Sigmoid colon (tissue), 7 donors: Measurements from ENCODE around the gene IMMP2L. TPM values are rescaled to one million over a fixed set of nuclear protein-coding genes. Genes with fewer than 3 reads are reported as not detected.

ENCODE experiments used
- DNase-seq: peaks from one replicate; pipeline ENCODE4 v3.0.0-alpha.2; 2019
- H3K27ac ChIP-seq, 4 donors: fragments of 200-600 bp; sonication (generic); one replicate each; pipeline ENCODE4 v1.5.1; 2016 to 2019; ENCODE audit warnings: mild to moderate bottlenecking in 1 of 4
- H3K27me3 ChIP-seq, 3 donors: fragments of 200-600 bp; sonication (generic); one replicate each; pipeline ENCODE4 v1.5.1; 2019; ENCODE audit warnings: mild to moderate bottlenecking in 1 of 3
- H3K36me3 ChIP-seq, 4 donors: fragments of 200-600 bp; sonication (generic); one replicate each; pipeline ENCODE4 v1.5.1; 2016 to 2019
- H3K4me1 ChIP-seq, 4 donors: fragments of 200-600 bp; sonication (generic); one replicate each; pipeline ENCODE4 v1.5.1; 2017 to 2019
- H3K4me3 ChIP-seq, 4 donors: fragments of 200-600 bp; sonication (generic); one replicate each; pipeline ENCODE4 v1.5.1; 2017 to 2019; ENCODE audit warnings: mild to moderate bottlenecking in 2 of 4, moderate library complexity in 1 of 4
- H3K9me3 ChIP-seq, 4 donors: fragments of 200-600 bp in 3 of 4; sonication (generic) in 3 of 4; one replicate each; pipeline versions ENCODE4 v1.5.1 to v1.6.1; 2013 to 2019
- CTCF ChIP-seq, 4 experiments: fragments of 450-650 bp in 3 of 4; fragments of 200-600 bp in 1 of 4; IDR thresholded peaks; one replicate each; pipeline ENCODE4 v1.5.1; 2016 to 2019; ENCODE audit warnings: antibody characterized with exemption in 4 of 4, mild to moderate bottlenecking in 3 of 4, moderate library complexity in 2 of 4
- EP300 ChIP-seq, 4 donors: sonication (generic); formaldehyde crosslinking; IDR thresholded peaks; one replicate each; pipeline ENCODE4 v1.6.1; 2017; ENCODE audit warnings: antibody characterized with exemption in 4 of 4
- POLR2A ChIP-seq, 2 donors: fragments of 450-650 bp; IDR thresholded peaks; one replicate each; pipeline ENCODE4 v1.6.1; 2016; ENCODE audit warnings: antibody characterized with exemption in 2 of 2, mild to moderate bottlenecking in 2 of 2, moderate library complexity in 2 of 2
- POLR2AphosphoS5 ChIP-seq, 4 donors: sonication (generic); formaldehyde crosslinking; IDR thresholded peaks; one replicate each; pipeline ENCODE4 v1.6.1; 2017; ENCODE audit warnings: antibody characterized with exemption in 4 of 4
- WGBS, 2 donors: extraction: QIAGEN DNeasy Blood & Tissue Kit; methylation state at CpG; one replicate each; pipeline ENCODE4 v1.1.7; 2013; 5-methylcytosine and 5-hydroxymethylcytosine counted together
- intact Hi-C: fragments of 100-400 bp; cut with DNase I; formaldehyde crosslinking; loops from one replicate; pipeline ENCODE4 v1.15.1; 2023
- polyA plus RNA-seq, 3 donors: library from polyadenylated mRNA; stranded (reverse); fragments of 200-250 nt; gene quantifications; one replicate each; pipeline ENCODE4 v1.2.3, GENCODE V29; 2013
- total RNA-seq, 4 donors: library from RNA; depleted of rRNA; stranded (reverse); fragments of >200 nt; gene quantifications; one replicate each; pipeline ENCODE4 v1.1.0, GENCODE V29; 2016
- donor health status: healthy with polysubstance abuse.
- donor health status: Bipolar disorder and iron deficiency.
- donor health status: healthy.

Gene IMMP2L
- total and polyA plus RNA-seq, 7 donors: 2.5 to 57.9 (median 18.5) TPM

DNA sequence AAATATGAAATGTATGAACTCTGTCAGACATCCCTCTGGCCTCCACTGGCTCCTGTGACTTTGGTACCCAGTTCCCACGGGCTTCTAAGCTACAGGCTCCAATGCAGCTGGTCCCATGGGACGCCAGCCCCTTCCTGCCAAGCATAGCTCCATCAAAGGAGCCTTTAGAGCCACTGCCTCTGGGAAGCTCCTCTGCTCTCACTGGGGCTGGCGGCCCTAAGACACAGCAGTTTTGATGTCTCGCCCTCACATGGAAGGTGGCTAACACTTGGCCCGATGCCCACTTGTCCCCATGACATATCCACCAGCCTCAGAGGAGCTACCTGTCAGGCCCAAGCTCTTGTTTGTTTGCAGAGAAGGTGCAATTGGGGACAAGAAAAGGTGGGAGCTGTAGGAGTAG is 925.0 kb downstream of the IMMP2L start:
- 86 to 88% methylated on average over 5 of the region's 5 CpGs for WGBS, 2 donors
- TF ChIP-seq EP300 (IDR thresholded peaks at IDR 0.05) (no peak), POLR2A (IDR thresholded peaks at IDR 0.05) (no peak), POLR2AphosphoS5 (IDR thresholded peaks at IDR 0.05) (no peak), CTCF (IDR thresholded peaks at IDR 0.05) (no peak)
- Histone ChIP-seq H3K4me3 (no peak overlapping the region), H3K27me3 (no peaks in the 10 kb centered on the region), H3K27ac (no peak overlapping the region), H3K36me3 (no peaks in the 10 kb centered on the region), H3K9me3 (no peaks in the 10 kb centered on the region), H3K4me1 (peaks cover 0 to 8% (median 0%) of the 10 kb centered on the region in 4 donors)
- DNase-seq: no peak
- intact Hi-C loops: no loop called here

DNA sequence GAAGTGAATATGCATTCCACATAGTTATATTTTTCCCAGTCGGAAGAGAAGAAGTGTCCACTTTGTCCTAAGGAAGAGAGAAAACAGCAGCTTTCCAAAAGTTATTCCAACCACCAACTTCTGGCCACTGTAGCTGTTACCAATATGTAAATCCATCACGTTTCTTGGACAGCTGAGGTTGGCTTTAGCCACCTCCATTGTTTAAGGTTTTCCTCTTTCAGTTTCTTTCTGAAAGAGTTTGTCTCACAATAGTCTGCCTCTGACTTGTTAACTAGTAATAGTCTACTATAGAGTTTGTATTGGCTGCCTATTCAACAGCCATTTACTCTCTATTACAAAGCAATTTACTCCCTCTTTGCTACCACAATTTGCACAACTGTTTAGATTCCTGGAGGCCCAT is 929.0 kb downstream of the IMMP2L start:
- Histone ChIP-seq H3K4me1 (peaks cover 0 to 8% (median 0%) of the 10 kb centered on the region in 4 donors), H3K27ac (no peak overlapping the region), H3K4me3 (no peak overlapping the region), H3K9me3 (no peaks in the 10 kb centered on the region), H3K27me3 (no peaks in the 10 kb centered on the region), H3K36me3 (no peaks in the 10 kb centered on the region)
- DNase-seq: no peak
- 60 to 65% methylated on average over 2 of the region's 2 CpGs for WGBS, 2 donors
- intact Hi-C loops: no loop called here
- no peak for TF ChIP-seq CTCF (IDR thresholded peaks at IDR 0.05)
- no peak for TF ChIP-seq POLR2A (IDR thresholded peaks at IDR 0.05)

DNA sequence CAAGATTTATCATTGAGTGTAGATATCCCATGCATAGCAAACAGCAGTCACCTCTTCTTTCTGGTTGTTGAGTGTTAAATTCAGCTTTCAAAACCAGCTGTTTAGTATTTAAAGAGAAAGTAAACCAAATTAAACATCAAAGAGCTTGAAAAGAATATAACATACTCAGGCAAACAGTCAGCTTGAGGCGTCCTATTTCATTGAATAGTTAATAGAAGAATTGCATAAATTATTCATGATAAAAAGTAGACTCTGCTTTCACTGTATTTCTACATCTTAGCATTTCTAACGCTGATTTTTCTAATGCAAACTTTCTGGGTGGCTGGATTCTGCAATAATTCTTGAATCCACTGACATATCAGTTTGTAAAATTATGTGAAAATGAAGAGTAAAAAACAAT is 935.9 kb downstream of the IMMP2L start:
- DNase-seq: no peak
- H3K4me3 ChIP-seq: no peak overlapping the region
- H3K9me3 ChIP-seq: no peaks in the 10 kb centered on the region
- H3K27me3 ChIP-seq: no peaks in the 10 kb centered on the region
- H3K27ac ChIP-seq: no peak overlapping the region
- no peak for TF ChIP-seq POLR2A (IDR thresholded peaks at IDR 0.05)
- TF ChIP-seq POLR2AphosphoS5 (IDR thresholded peaks at IDR 0.05): no peak
- TF ChIP-seq CTCF (IDR thresholded peaks at IDR 0.05): no peak
- TF ChIP-seq EP300 (IDR thresholded peaks at IDR 0.05): no peak
- H3K4me1 ChIP-seq: no peaks in the 10 kb centered on the region
- WGBS, 2 donors: 75 to 84% methylated on average over 2 of the region's 2 CpGs
- H3K36me3 ChIP-seq: no peaks in the 10 kb centered on the region
- intact Hi-C loops: no loop called here

GRCh38 chr7:110625294-110625693 is 937.0 kb downstream of the IMMP2L start:
- intact Hi-C loops: no loop called here
- WGBS, 2 donors: 80 to 84% methylated on average over 3 of the region's 3 CpGs
- no peak for TF ChIP-seq POLR2AphosphoS5 (IDR thresholded peaks at IDR 0.05)
- TF ChIP-seq POLR2A (IDR thresholded peaks at IDR 0.05): no peak
- no peak for TF ChIP-seq CTCF (IDR thresholded peaks at IDR 0.05)
- no peak for TF ChIP-seq EP300 (IDR thresholded peaks at IDR 0.05)
- Histone ChIP-seq H3K36me3 (no peaks in the 10 kb centered on the region), H3K27me3 (no peaks in the 10 kb centered on the region), H3K9me3 (no peaks in the 10 kb centered on the region), H3K4me3 (no peak overlapping the region), H3K27ac (no peak overlapping the region), H3K4me1 (no peaks in the 10 kb centered on the region)
- no peak for DNase-seq

DNA sequence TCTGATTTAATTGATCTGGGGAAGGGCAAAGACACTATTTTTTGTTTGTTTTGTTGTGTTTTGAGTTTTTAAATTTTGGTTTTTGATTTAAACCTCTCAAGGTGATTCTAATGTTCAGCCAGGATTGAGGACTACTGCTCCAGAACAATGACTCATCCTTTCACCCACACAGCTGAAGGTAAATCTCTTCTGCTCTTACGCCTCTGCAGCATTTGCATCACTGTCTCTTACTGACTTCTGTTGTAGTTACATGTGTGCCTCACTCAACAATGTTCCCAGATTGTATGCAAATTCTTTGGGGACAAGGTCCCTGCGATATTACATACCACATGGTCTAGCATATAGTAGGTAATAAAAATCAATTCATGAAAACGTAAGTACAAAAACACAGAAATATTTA is 938.9 kb downstream of the IMMP2L start:
- intact Hi-C loops: no loop called here
- no peaks in the 10 kb centered on the region for H3K4me1 ChIP-seq
- no peaks in the 10 kb centered on the region for H3K27me3 ChIP-seq
- TF ChIP-seq CTCF (IDR thresholded peaks at IDR 0.05): no peak
- no peak for TF ChIP-seq POLR2AphosphoS5 (IDR thresholded peaks at IDR 0.05)
- no peak for TF ChIP-seq POLR2A (IDR thresholded peaks at IDR 0.05)
- TF ChIP-seq EP300 (IDR thresholded peaks at IDR 0.05): no peak
- no peaks in the 10 kb centered on the region for H3K9me3 ChIP-seq
- H3K27ac ChIP-seq: no peak overlapping the region
- no peak for DNase-seq
- H3K36me3 ChIP-seq: no peaks in the 10 kb centered on the region
- 92 to 93% methylated on average over 3 of the region's 3 CpGs for WGBS, 2 donors
- H3K4me3 ChIP-seq: no peak overlapping the region
